H9 (cell line): ENCODE results near the gene TM4SF5. TPM values are rescaled to one million over a fixed set of nuclear protein-coding genes. Genes with fewer than 3 reads are reported as not detected.

Source experiments
- DNase-seq: peaks from one replicate; pipeline ENCODE4 v3.0.0-alpha.2; 2017
- H2AFZ ChIP-seq: one replicate; pipeline ENCODE4 v1.6.1; 2013; ENCODE audit warnings: mild to moderate bottlenecking, low read length, control low read depth, moderate library complexity
- H2AK5ac ChIP-seq: 2 replicates; pipeline ENCODE4 v1.6.1; 2013; ENCODE audit warnings: low read length, control low read depth, mixed read lengths; ENCODE audit not compliant: insufficient read length
- H2BK120ac ChIP-seq: one replicate; pipeline ENCODE4 v1.6.1; 2013; ENCODE audit warnings: low read depth, mild to moderate bottlenecking, low read length, control low read depth, inconsistent platforms; ENCODE audit not compliant: poor library complexity, severe bottlenecking
- H2BK12ac ChIP-seq: 2 replicates; pipeline ENCODE4 v1.6.1; 2013; ENCODE audit warnings: low read length, control low read depth, mixed read lengths, low read depth; ENCODE audit not compliant: insufficient read length
- H2BK15ac ChIP-seq: 2 replicates; pipeline ENCODE4 v1.6.1; 2013; ENCODE audit warnings: low read depth, low read length, control low read depth
- H2BK20ac ChIP-seq: one replicate; pipeline ENCODE4 v1.6.1; 2013; ENCODE audit warnings: low read depth, mild to moderate bottlenecking, low read length, control low read depth, inconsistent platforms; ENCODE audit not compliant: poor library complexity, severe bottlenecking
- H2BK5ac ChIP-seq: 2 replicates; pipeline ENCODE4 v1.6.1; 2013; ENCODE audit warnings: low read length, control low read depth, mixed read lengths; ENCODE audit not compliant: insufficient read length
- H3K14ac ChIP-seq: 2 replicates; pipeline ENCODE4 v1.6.1; 2013; ENCODE audit warnings: low read length, control low read depth; ENCODE audit not compliant: insufficient read depth
- H3K18ac ChIP-seq: 2 replicates; pipeline ENCODE4 v1.6.1; 2013; ENCODE audit warnings: low read depth, mild to moderate bottlenecking, mixed read lengths, low read length, control low read depth; ENCODE audit not compliant: insufficient read length
- H3K23ac ChIP-seq: 2 replicates; pipeline ENCODE4 v1.6.1; 2013; ENCODE audit warnings: low read length, control low read depth, mixed read lengths, low read depth; ENCODE audit not compliant: insufficient read length
- H3K23me2 ChIP-seq: 2 replicates; pipeline ENCODE4 v1.6.1; 2013; ENCODE audit warnings: low read depth, mild to moderate bottlenecking, mixed read lengths, low read length, control low read depth; ENCODE audit not compliant: insufficient read length, poor library complexity, severe bottlenecking
- H3K27ac ChIP-seq: 2 replicates; pipeline ENCODE4 v1.5.1; 2013; ENCODE audit warnings: low read length, control low read depth, mixed read lengths, low read depth; ENCODE audit not compliant: insufficient read length
- H3K27me3 ChIP-seq: 2 replicates; pipeline ENCODE4 v1.6.1; 2013; ENCODE audit warnings: low read length, control low read depth, inconsistent platforms; ENCODE audit not compliant: insufficient read depth
- H3K4ac ChIP-seq: 2 replicates; pipeline ENCODE4 v1.6.1; 2013; ENCODE audit warnings: low read depth, mild to moderate bottlenecking, control low read depth, inconsistent platforms, low read length, moderate library complexity
- H3K4me1 ChIP-seq: 2 replicates; pipeline ENCODE4 v1.6.1; 2013; ENCODE audit warnings: low read length, control low read depth, inconsistent platforms; ENCODE audit not compliant: insufficient read depth
- H3K4me2 ChIP-seq: 2 replicates; pipeline ENCODE4 v1.6.1; 2013; ENCODE audit warnings: low read length, control low read depth, mixed read lengths; ENCODE audit not compliant: insufficient read length, insufficient read depth
- H3K56ac ChIP-seq: 2 replicates; pipeline ENCODE4 v1.6.1; 2013; ENCODE audit warnings: low read depth, mild to moderate bottlenecking, mixed read lengths, low read length, control low read depth; ENCODE audit not compliant: insufficient read length
- H3K79me1 ChIP-seq: 2 replicates; pipeline ENCODE4 v1.6.1; 2013; ENCODE audit warnings: low read depth, mild to moderate bottlenecking, moderate library complexity, low read length, control low read depth, inconsistent platforms; ENCODE audit not compliant: insufficient read depth, poor library complexity, severe bottlenecking
- H3K79me2 ChIP-seq: 2 replicates; pipeline ENCODE4 v1.6.1; 2013; ENCODE audit warnings: low read length, control low read depth, inconsistent platforms; ENCODE audit not compliant: insufficient read depth
- H3K9ac ChIP-seq: 2 replicates; pipeline ENCODE4 v1.6.1; 2013; ENCODE audit warnings: low read length, control low read depth, mixed read lengths; ENCODE audit not compliant: insufficient read length; ENCODE audit errors: extremely low read depth
- H3K9me3 ChIP-seq: one replicate; pipeline ENCODE4 v1.6.1; 2013; ENCODE audit warnings: low read depth, low read length, inconsistent platforms; ENCODE audit not compliant: control insufficient read depth
- H3T11ph ChIP-seq: one replicate; pipeline ENCODE4 v1.6.1; 2013; ENCODE audit warnings: mild to moderate bottlenecking, low read length, control low read depth, inconsistent platforms
- H4K20me1 ChIP-seq: one replicate; pipeline ENCODE4 v1.6.1; 2013; ENCODE audit not compliant: control insufficient read depth, insufficient read length, insufficient read depth
- H4K5ac ChIP-seq: 2 replicates; pipeline ENCODE4 v1.6.1; 2013; ENCODE audit warnings: low read depth, mild to moderate bottlenecking, mixed read lengths, low read length, control low read depth; ENCODE audit not compliant: insufficient read length
- H4K8ac ChIP-seq: replicated peaks from 2 replicates; pipeline ENCODE4 v1.6.1; 2013; ENCODE audit warnings: low read length, control low read depth, mixed read lengths, low read depth; ENCODE audit not compliant: insufficient read length
- H4K91ac ChIP-seq: 2 replicates; pipeline ENCODE4 v1.6.1; 2013; ENCODE audit warnings: low read depth, mild to moderate bottlenecking, moderate library complexity, mixed read lengths, low read length, control low read depth; ENCODE audit not compliant: insufficient read length
- H3K27ac Mint-ChIP-seq, 3 experiments: 2 replicates in 2 of 3; 3 replicates in 1 of 3; pipeline ENCODE4 v1.8.0; 2020 to 2021; ENCODE audit warnings: mixed read lengths in 3 of 3, mild to moderate bottlenecking in 1 of 3, moderate library complexity in 1 of 3
- H3K27me3 Mint-ChIP-seq: 2 replicates; pipeline ENCODE4 v1.8.0; 2021; ENCODE audit warnings: low read depth, mild to moderate bottlenecking, moderate library complexity, mixed read lengths
- H3K36me3 Mint-ChIP-seq, 3 experiments: 2 replicates in 2 of 3; 3 replicates in 1 of 3; pipeline ENCODE4 v1.8.0; 2020 to 2021; ENCODE audit warnings: low read depth in 3 of 3, mixed read lengths in 3 of 3; ENCODE audit not compliant: insufficient read depth in 1 of 3
- H3K4me1 Mint-ChIP-seq, 2 experiments: 2 replicates each; pipeline ENCODE4 v1.8.0; 2020; ENCODE audit warnings: mixed read lengths in 2 of 2
- H3K4me3 Mint-ChIP-seq, 2 experiments: 2 replicates in 1 of 2; 3 replicates in 1 of 2; pipeline ENCODE4 v1.8.0; 2020 to 2021; ENCODE audit warnings: mild to moderate bottlenecking in 2 of 2, mixed read lengths in 2 of 2, moderate library complexity in 1 of 2
- H3K9me3 Mint-ChIP-seq, 2 experiments: 2 replicates in 1 of 2; 3 replicates in 1 of 2; pipeline ENCODE4 v1.8.0; 2020; ENCODE audit warnings: mild to moderate bottlenecking in 2 of 2, mixed read lengths in 2 of 2, moderate library complexity in 1 of 2
- WGBS: extraction: QIAGEN DNeasy Blood & Tissue Kit; methylation state at CpG from one replicate; pipeline ENCODE4 v1.1.7; 2013; ENCODE audit warnings: missing lambda C conversion rate, low lambda C conversion rate, mixed read lengths; ENCODE audit not compliant: insufficient read length; ENCODE audit errors: extremely low coverage; 5-methylcytosine and 5-hydroxymethylcytosine counted together
- total RNA-seq: library from RNA; stranded (reverse); gene quantifications from 2 replicates; pipeline ENCODE4 v1.2.1, GENCODE V29; 2021
- TF ChIP-seq, protein P1 (sequence below): fragments of 200-600 bp; sonication (generic); conservative IDR thresholded peaks from 3 replicates; pipeline ENCODE4 v1.8.0; 2021; ENCODE audit warnings: antibody characterized with exemption, mild to moderate bottlenecking

The TM4SF5 gene
- total RNA-seq, 1 experiment from 2014 or later, result not detected

DNA sequence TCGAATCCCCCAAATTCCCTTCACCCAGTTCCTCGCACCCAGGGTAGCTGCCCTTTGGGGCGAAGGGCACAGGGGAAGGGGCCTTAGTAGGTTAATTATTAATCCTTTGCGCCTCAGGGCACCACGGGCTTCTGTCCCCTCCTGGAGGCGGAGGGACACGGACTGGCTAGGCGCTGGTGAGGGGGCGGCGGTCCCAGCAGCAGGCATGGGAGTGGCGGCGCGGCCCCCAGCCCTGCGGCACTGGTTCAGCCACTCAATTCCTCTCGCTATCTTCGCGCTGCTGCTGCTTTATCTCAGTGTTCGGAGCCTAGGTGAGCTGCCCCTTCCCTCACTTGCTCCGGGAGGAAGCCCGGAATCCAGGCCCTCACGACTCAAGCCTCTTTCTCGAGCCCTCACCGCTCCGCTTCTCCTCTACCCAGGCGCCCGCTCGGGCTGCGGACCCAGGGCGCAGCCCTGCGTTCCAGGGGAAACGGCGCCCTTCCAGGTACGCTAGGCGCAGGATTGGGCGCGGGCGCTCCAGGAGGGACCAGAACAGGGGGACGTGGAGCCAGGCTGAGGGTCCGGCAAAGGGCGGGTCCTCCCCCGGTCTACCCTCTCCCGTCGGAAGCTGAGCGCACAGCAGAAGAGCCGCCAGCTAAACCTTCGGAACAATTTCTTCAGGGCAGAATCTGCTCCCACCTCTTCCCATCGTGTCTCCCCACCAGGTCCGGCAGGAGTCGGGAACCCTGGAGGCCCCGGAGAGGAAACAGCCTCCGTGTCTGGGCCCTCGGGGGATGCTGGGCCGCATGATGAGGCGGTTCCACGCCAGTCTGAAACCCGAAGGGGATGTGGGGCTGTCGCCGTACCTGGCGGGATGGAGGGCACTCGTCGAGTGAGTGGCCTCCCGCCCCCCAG lies 17.4 kb downstream of the TM4SF5 start, which contains the start of gene GLTPD2:
TSS of gene GLTPD2 (plus strand) at position 158 of the 894 bp plus-strand sequence. CDS start at position 206, 48 bp downstream.
- H3K27ac Mint-ChIP-seq, result no peak within 1 kb of the TSS
- no peak within 1 kb of the TSS for H3K18ac ChIP-seq
- peak within 1 kb of the TSS; percentile 61 for H4K91ac ChIP-seq
- no peak within 1 kb of the TSS for H2BK20ac ChIP-seq
- no peaks in the 10 kb centered on the region; a peak in 1 of 5 replicates for H3K9me3 Mint-ChIP-seq
- TF ChIP-seq, protein P1, sequence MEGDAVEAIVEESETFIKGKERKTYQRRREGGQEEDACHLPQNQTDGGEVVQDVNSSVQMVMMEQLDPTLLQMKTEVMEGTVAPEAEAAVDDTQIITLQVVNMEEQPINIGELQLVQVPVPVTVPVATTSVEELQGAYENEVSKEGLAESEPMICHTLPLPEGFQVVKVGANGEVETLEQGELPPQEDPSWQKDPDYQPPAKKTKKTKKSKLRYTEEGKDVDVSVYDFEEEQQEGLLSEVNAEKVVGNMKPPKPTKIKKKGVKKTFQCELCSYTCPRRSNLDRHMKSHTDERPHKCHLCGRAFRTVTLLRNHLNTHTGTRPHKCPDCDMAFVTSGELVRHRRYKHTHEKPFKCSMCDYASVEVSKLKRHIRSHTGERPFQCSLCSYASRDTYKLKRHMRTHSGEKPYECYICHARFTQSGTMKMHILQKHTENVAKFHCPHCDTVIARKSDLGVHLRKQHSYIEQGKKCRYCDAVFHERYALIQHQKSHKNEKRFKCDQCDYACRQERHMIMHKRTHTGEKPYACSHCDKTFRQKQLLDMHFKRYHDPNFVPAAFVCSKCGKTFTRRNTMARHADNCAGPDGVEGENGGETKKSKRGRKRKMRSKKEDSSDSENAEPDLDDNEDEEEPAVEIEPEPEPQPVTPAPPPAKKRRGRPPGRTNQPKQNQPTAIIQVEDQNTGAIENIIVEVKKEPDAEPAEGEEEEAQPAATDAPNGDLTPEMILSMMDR, result no peak
- H3K79me2 ChIP-seq, result no peaks in the 10 kb centered on the region
- peaks cover 3% of the 10 kb centered on the region for H4K20me1 ChIP-seq
- no peak within 1 kb of the TSS for H2AK5ac ChIP-seq
- no peaks in the 10 kb centered on the region for H3K9me3 ChIP-seq
- no peak within 1 kb of the TSS for H2BK5ac ChIP-seq
- peak; percentile 56 for DNase-seq
- no peak within 1 kb of the TSS for H3K4ac ChIP-seq
- no peak within 1 kb of the TSS for H3K9ac ChIP-seq
- H3K27me3 Mint-ChIP-seq, result peaks cover 81% of the 10 kb centered on the region
- no peaks in the 10 kb centered on the region for H3K79me1 ChIP-seq
- no peaks in the 10 kb centered on the region; a peak in 1 of 7 replicates for H3K36me3 Mint-ChIP-seq
- no peak within 1 kb of the TSS for H4K5ac ChIP-seq
- H3K23me2 ChIP-seq, result peaks cover 17% of the 10 kb centered on the region
- H2BK15ac ChIP-seq, result no peak within 1 kb of the TSS
- peaks cover 27 to 35% of the 10 kb centered on the region in 2 experiments for H3K4me1 Mint-ChIP-seq
- peak within 1 kb of the TSS; percentile 70 to 87 for H3K4me3 Mint-ChIP-seq
- no peak within 1 kb of the TSS for H3K56ac ChIP-seq
- no peak within 1 kb of the TSS for H3T11ph ChIP-seq
- no peak within 1 kb of the TSS; the same call in 1 of the 2 replicates for H3K14ac ChIP-seq
- H4K8ac ChIP-seq, result no peak within 1 kb of the TSS
- no peak within 1 kb of the TSS for H3K27ac ChIP-seq
- peak within 1 kb of the TSS; percentile 25 for H2BK12ac ChIP-seq
- WGBS, result no CpG with 5 or more reads among the region's 62 CpGs
- no peak within 1 kb of the TSS for H2BK120ac ChIP-seq
- no peak within 1 kb of the TSS for H3K23ac ChIP-seq
- peak within 1 kb of the TSS; percentile 47 for H3K4me2 ChIP-seq
- H3K4me1 ChIP-seq, result peaks cover 2% of the 10 kb centered on the region; the same call in 1 of the 2 replicates
- H2AFZ ChIP-seq, result no peak within 1 kb of the TSS
- peaks cover 46% of the 10 kb centered on the region for H3K27me3 ChIP-seq
